GM10266 (cell line): ENCODE measurements around the gene CNOT11.

Experiments
- DNase-seq: peaks from one replicate; pipeline ENCODE4 v3.0.0; 2012; ENCODE audit errors: extremely low spot score
- TF ChIP-seq, protein P1 (sequence below): IDR thresholded peaks from 2 replicates; pipeline ENCODE4 v1.5.1; 2012; ENCODE audit warnings: mild to moderate bottlenecking, low read depth; ENCODE audit not compliant: control insufficient read depth, insufficient read depth; ENCODE audit errors: missing control alignments

CNOT11 gene

DNA sequence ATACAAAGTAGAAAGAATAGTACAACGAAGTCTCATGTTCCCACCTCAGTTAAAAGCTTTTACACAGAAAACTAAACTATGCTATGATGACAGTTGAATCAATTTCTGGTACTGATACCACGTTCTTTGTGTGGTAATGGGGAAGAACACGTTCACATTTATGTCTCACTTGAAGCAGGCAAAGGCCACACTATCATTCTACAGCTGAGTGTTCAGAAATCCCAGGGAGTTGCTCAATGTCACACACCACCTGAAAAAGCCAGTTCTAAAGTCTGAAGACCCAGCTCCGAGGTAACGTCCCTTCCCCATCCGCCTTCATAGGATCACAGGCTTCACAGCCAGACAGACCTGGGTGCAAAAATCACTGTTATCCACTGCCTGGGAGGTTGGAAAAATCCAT, 46.9 kb downstream of the CNOT11 start:
- no peak for DNase-seq
- TF ChIP-seq, protein P1, sequence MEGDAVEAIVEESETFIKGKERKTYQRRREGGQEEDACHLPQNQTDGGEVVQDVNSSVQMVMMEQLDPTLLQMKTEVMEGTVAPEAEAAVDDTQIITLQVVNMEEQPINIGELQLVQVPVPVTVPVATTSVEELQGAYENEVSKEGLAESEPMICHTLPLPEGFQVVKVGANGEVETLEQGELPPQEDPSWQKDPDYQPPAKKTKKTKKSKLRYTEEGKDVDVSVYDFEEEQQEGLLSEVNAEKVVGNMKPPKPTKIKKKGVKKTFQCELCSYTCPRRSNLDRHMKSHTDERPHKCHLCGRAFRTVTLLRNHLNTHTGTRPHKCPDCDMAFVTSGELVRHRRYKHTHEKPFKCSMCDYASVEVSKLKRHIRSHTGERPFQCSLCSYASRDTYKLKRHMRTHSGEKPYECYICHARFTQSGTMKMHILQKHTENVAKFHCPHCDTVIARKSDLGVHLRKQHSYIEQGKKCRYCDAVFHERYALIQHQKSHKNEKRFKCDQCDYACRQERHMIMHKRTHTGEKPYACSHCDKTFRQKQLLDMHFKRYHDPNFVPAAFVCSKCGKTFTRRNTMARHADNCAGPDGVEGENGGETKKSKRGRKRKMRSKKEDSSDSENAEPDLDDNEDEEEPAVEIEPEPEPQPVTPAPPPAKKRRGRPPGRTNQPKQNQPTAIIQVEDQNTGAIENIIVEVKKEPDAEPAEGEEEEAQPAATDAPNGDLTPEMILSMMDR = no peak

DNA sequence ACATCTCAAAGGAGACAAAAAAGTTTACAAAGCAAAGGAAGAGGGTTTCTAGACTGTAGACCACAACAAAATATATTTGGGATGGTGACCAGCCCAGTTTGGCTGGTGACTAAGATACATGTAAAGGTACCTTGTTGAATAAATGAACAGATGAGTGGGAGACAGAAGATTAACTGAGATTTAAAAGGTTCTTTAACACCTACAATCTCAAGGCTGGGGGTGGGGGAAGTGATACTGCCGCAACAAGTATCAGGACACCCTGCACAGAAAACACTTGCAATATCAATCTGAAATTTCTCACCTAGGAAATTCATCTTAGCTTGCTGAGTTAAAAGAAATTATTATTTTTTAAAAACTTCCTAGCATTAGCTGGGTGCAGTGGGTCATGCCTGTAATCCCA, 47.5 kb downstream of the CNOT11 start:
- TF ChIP-seq, protein P1 = no peak
- DNase-seq = no peak

DNA sequence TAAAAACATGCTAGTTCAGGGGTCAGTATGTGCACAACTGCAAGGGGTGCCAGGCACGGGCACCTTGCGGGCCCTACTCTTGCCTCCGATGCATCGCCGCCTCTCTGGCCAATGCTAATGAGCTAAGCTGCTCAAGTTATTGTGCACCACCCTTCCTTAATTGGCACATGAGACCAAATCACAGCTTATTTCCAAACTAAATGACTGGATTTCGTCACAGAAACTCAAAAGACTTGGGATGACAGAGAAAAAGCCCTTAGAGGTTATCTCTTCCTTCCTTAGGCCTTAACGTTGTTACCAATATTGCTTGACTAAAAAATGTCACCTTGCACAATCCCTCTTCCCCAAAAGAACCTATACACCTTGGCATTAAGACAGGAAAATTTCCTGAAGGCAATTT, 48.1 kb downstream of the CNOT11 start:
- DNase-seq = no peak
- TF ChIP-seq, protein P1 = no peak

DNA sequence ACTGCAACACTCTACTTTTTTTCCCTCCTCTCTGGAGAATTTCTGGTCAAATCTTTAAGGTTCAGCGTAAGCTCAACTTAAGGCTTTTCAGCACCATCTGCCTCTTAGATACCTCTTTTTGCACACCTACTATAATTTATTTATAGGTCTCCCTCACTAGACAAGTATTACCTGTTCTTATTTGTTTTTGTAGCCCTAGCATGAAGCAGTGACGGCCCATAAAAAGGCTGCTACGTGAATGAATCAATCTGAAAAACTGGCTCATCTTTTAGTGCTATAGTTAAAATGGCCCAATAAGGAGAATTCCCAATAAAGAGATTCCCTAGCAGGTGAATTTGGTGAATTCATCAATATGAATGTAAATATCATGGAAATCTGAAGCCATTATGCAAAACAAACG, 49.3 kb downstream of the CNOT11 start:
- no peak for DNase-seq
- TF ChIP-seq, protein P1 = no peak

DNA sequence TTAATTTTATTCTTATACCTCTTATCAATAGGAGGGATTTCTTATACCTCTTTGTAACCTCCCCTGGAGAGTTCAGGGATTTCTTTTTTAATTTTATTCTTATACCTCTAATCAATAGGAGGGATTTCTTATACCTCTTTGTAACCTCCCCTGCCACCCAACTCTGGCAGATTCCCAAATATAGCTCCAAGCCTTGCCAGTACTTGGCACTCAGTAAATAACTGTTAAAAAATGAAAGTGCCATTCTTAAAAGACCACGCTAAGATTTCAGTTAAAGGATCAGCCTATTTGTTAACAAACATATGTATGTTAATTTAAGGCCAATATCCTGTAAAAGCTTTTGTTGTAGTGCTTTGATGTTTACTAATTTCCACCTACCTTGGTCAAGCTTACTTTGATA, 51.0 kb downstream of the CNOT11 start:
- no peak for DNase-seq
- TF ChIP-seq, protein P1 = no peak

DNA sequence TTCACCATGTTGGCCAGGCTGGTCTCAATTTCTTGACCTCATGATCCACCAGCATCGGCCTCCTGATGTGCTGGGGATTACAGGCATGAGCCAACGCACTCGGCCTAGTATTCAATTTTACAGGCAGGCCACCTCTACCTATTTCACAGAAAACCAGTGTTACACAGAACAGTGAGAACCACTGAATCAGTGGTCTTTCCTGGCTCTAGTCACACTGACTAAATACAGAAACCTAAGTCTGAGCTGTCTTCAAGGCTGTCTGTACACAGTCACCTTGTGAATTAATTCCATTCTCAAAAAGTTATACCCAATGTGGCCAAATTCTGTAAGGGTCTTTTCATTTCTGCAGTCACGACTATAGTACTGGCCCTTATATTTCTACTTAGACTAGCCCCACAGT, 52.3 kb downstream of the CNOT11 start:
- DNase-seq = no peak
- TF ChIP-seq, protein P1 = no peak

DNA sequence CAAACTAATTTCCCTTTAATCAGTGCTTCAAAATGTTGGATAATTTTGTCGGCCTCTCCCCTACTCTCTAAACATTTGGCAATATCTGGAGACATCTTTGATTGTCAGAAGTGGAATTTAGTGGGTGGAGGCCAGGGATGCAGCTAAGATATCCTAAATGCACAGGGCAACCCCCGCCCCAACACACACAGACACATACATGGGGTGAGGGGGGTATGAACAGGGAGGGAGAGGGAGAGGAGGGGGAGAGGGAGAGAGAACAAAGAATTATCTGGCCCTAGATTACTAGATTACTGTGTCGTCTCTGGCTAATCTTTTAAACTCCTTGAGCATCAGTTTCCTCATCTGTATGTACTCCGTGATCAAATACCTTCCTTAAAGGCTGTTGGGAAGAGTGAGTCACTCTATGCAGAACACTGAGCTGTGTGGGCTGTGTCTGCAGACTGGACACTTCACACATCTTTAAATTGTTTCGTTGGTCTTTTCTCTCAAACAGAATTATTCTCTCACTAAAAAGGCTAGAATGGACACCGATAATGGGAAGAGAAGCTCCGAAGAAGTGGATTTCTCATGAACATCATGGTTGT, 52.9 kb downstream of the CNOT11 start:
- TF ChIP-seq, protein P1 = no peak
- no peak for DNase-seq
